T-helper 17 cell (primary cell): ENCODE data around the gene EVC. TPM values are rescaled to one million over a fixed set of nuclear protein-coding genes. Genes with fewer than 3 reads are reported as not detected.

ENCODE experiments used
- ATAC-seq: fragments of 150-1000 bp; cut with Tn5 transposase; 2 replicates; pipeline ENCODE4 v1.10.0; 2021; ENCODE audit warnings: mild to moderate bottlenecking, moderate library complexity
- DNase-seq, 3 donors: peaks; one replicate each; pipeline versions ENCODE4 v3.0.0 to v3.0.0-alpha.2; 2020 to 2021
- H3K9me3 ChIP-seq: one replicate; pipeline ENCODE4 v1.7.0; 2013; ENCODE audit warnings: low read length, mild to moderate bottlenecking; ENCODE audit not compliant: control insufficient read depth, poor library complexity, severe bottlenecking
- H3K27ac Mint-ChIP-seq: one replicate; pipeline ENCODE4 v1.8.0; 2022; ENCODE audit warnings: mild to moderate bottlenecking, moderate library complexity, mixed read lengths
- H3K27me3 Mint-ChIP-seq: one replicate; pipeline ENCODE4 v1.8.0; 2022; ENCODE audit warnings: mixed read lengths
- H3K36me3 Mint-ChIP-seq: one replicate; pipeline ENCODE4 v1.8.0; 2022; ENCODE audit warnings: low read depth, mixed read lengths
- H3K4me1 Mint-ChIP-seq: one replicate; pipeline ENCODE4 v1.8.0; 2022; ENCODE audit warnings: mild to moderate bottlenecking, mixed read lengths
- H3K4me3 Mint-ChIP-seq: one replicate; pipeline ENCODE4 v1.8.0; 2022; ENCODE audit warnings: mild to moderate bottlenecking, moderate library complexity, mixed read lengths
- total RNA-seq, 4 donors: library from RNA in 2 of 4; stranded (reverse) in 2 of 4; gene quantifications; one replicate each; pipeline ENCODE4 v1.2.3 and lab custom pipeline; 2022 to 2026

Gene EVC
- total RNA-seq, 2 donors from 2014 or later: 3.4 to 5.5 TPM

GRCh38 chr4:5711479-5712184 lies 631 bp downstream of the EVC start:
- Mint-ChIP-seq H3K27me3 (peaks cover 39% of the 10 kb centered on the region), H3K36me3 (peaks cover 3% of the 10 kb centered on the region), H3K4me1 (peaks cover 9% of the 10 kb centered on the region), H3K27ac (no peak overlapping the region), H3K4me3 (peak overlapping the region; percentile 77)
- H3K9me3 ChIP-seq: no peaks in the 10 kb centered on the region
- DNase-seq (no peak), ATAC-seq (peak; percentile 20)

- H3K36me3 Mint-ChIP-seq: peaks cover 3% of the 10 kb centered on the region
- ATAC-seq (peak; percentile 33), DNase-seq (no peak)
- no peak overlapping the region for H3K27ac Mint-ChIP-seq
- H3K27me3 Mint-ChIP-seq: peaks cover 30% of the 10 kb centered on the region
- H3K4me3 Mint-ChIP-seq: peak overlapping the region; percentile 3
- no peaks in the 10 kb centered on the region for H3K9me3 ChIP-seq
- H3K4me1 Mint-ChIP-seq: peaks cover 4% of the 10 kb centered on the region
Measured at GRCh38 chr4:5712517-5712916, 1.5 kb downstream of the EVC start.

- peaks cover 4% of the 10 kb centered on the region for H3K4me1 Mint-ChIP-seq
- DNase-seq: no peak
- no peaks in the 10 kb centered on the region for H3K9me3 ChIP-seq
- H3K27me3 Mint-ChIP-seq: peaks cover 27% of the 10 kb centered on the region
- no peak overlapping the region for H3K27ac Mint-ChIP-seq
- peaks cover 3% of the 10 kb centered on the region for H3K36me3 Mint-ChIP-seq
- no peak overlapping the region for H3K4me3 Mint-ChIP-seq
- ATAC-seq: no peak
Measured at GRCh38 chr4:5712931-5713330, 1.9 kb downstream of the EVC start.

- Mint-ChIP-seq H3K4me1 (peaks cover 4% of the 10 kb centered on the region), H3K36me3 (peaks cover 3% of the 10 kb centered on the region), H3K27ac (no peak overlapping the region), H3K27me3 (peaks cover 27% of the 10 kb centered on the region), H3K4me3 (no peak overlapping the region)
- H3K9me3 ChIP-seq: no peaks in the 10 kb centered on the region
- ATAC-seq (no peak), DNase-seq (no peak)
Measured at GRCh38 chr4:5713861-5714260, 2.9 kb downstream of the EVC start.

- Mint-ChIP-seq H3K36me3 (peaks cover 3% of the 10 kb centered on the region), H3K27me3 (peaks cover 18% of the 10 kb centered on the region), H3K4me1 (peaks cover 4% of the 10 kb centered on the region), H3K4me3 (no peak overlapping the region), H3K27ac (no peak overlapping the region)
- H3K9me3 ChIP-seq: no peaks in the 10 kb centered on the region
- ATAC-seq: no peak
- no peak for DNase-seq
Measured at GRCh38 chr4:5715357-5715756, 4.4 kb downstream of the EVC start.

- no peak overlapping the region for H3K4me3 Mint-ChIP-seq
- ATAC-seq: no peak
- H3K27ac Mint-ChIP-seq: no peak overlapping the region
- H3K27me3 Mint-ChIP-seq: peaks cover 17% of the 10 kb centered on the region
- DNase-seq: no peak
- no peaks in the 10 kb centered on the region for H3K9me3 ChIP-seq
- H3K36me3 Mint-ChIP-seq: no peaks in the 10 kb centered on the region
- no peaks in the 10 kb centered on the region for H3K4me1 Mint-ChIP-seq
Measured at GRCh38 chr4:5716391-5716790, 5.4 kb downstream of the EVC start.

- no peaks in the 10 kb centered on the region for H3K9me3 ChIP-seq
- Mint-ChIP-seq H3K4me3 (no peak overlapping the region), H3K36me3 (no peaks in the 10 kb centered on the region), H3K27me3 (peaks cover 7% of the 10 kb centered on the region), H3K27ac (no peak overlapping the region), H3K4me1 (no peaks in the 10 kb centered on the region)
- no peak for ATAC-seq
- no peak for DNase-seq
Measured at GRCh38 chr4:5717449-5718158, 6.6 kb downstream of the EVC start.

- no peaks in the 10 kb centered on the region for H3K36me3 Mint-ChIP-seq
- H3K9me3 ChIP-seq: no peaks in the 10 kb centered on the region
- no peak overlapping the region for H3K27ac Mint-ChIP-seq
- H3K4me1 Mint-ChIP-seq: no peaks in the 10 kb centered on the region
- DNase-seq (no peak), ATAC-seq (no peak)
- no peak overlapping the region for H3K4me3 Mint-ChIP-seq
- peaks cover 4% of the 10 kb centered on the region for H3K27me3 Mint-ChIP-seq
Measured at GRCh38 chr4:5718411-5718810, 7.4 kb downstream of the EVC start.

- Mint-ChIP-seq H3K4me1 (no peaks in the 10 kb centered on the region), H3K36me3 (no peaks in the 10 kb centered on the region), H3K27ac (no peak overlapping the region), H3K27me3 (peaks cover 4% of the 10 kb centered on the region), H3K4me3 (no peak overlapping the region)
- H3K9me3 ChIP-seq: no peaks in the 10 kb centered on the region
- ATAC-seq (no peak), DNase-seq (no peak)
Measured at GRCh38 chr4:5719350-5720055, 8.5 kb downstream of the EVC start.

- DNase-seq (no peak), ATAC-seq (no peak)
- no peaks in the 10 kb centered on the region for H3K9me3 ChIP-seq
- no peaks in the 10 kb centered on the region for H3K4me1 Mint-ChIP-seq
- H3K36me3 Mint-ChIP-seq: no peaks in the 10 kb centered on the region
- no peak overlapping the region for H3K27ac Mint-ChIP-seq
- no peak overlapping the region for H3K4me3 Mint-ChIP-seq
- peaks cover 4% of the 10 kb centered on the region for H3K27me3 Mint-ChIP-seq
Measured at GRCh38 chr4:5720157-5720850, 9.3 kb downstream of the EVC start.

GRCh38 chr4:5720980-5721379 lies 10.0 kb downstream of the EVC start:
- peaks cover 4% of the 10 kb centered on the region for H3K27me3 Mint-ChIP-seq
- H3K36me3 Mint-ChIP-seq: no peaks in the 10 kb centered on the region
- no peaks in the 10 kb centered on the region for H3K4me1 Mint-ChIP-seq
- ATAC-seq (no peak), DNase-seq (no peak)
- H3K27ac Mint-ChIP-seq: no peak overlapping the region
- H3K9me3 ChIP-seq: no peaks in the 10 kb centered on the region
- H3K4me3 Mint-ChIP-seq: no peak overlapping the region

GRCh38 chr4:5721923-5722322 lies 10.9 kb downstream of the EVC start:
- no peak overlapping the region for H3K4me3 Mint-ChIP-seq
- ATAC-seq: no peak
- no peaks in the 10 kb centered on the region for H3K36me3 Mint-ChIP-seq
- H3K27ac Mint-ChIP-seq: no peak overlapping the region
- no peaks in the 10 kb centered on the region for H3K4me1 Mint-ChIP-seq
- DNase-seq: no peak
- H3K27me3 Mint-ChIP-seq: peaks cover 4% of the 10 kb centered on the region
- no peaks in the 10 kb centered on the region for H3K9me3 ChIP-seq

- H3K4me3 Mint-ChIP-seq: no peak overlapping the region
- no peaks in the 10 kb centered on the region for H3K9me3 ChIP-seq
- ATAC-seq: no peak
- H3K27me3 Mint-ChIP-seq: peaks cover 4% of the 10 kb centered on the region
- H3K4me1 Mint-ChIP-seq: no peaks in the 10 kb centered on the region
- H3K36me3 Mint-ChIP-seq: no peaks in the 10 kb centered on the region
- no peak for DNase-seq
- no peak overlapping the region for H3K27ac Mint-ChIP-seq
Measured at GRCh38 chr4:5722328-5722727, 11.3 kb downstream of the EVC start.
